Measurements from ENCODE around the gene TGM4.

TGM4 gene

DNA sequence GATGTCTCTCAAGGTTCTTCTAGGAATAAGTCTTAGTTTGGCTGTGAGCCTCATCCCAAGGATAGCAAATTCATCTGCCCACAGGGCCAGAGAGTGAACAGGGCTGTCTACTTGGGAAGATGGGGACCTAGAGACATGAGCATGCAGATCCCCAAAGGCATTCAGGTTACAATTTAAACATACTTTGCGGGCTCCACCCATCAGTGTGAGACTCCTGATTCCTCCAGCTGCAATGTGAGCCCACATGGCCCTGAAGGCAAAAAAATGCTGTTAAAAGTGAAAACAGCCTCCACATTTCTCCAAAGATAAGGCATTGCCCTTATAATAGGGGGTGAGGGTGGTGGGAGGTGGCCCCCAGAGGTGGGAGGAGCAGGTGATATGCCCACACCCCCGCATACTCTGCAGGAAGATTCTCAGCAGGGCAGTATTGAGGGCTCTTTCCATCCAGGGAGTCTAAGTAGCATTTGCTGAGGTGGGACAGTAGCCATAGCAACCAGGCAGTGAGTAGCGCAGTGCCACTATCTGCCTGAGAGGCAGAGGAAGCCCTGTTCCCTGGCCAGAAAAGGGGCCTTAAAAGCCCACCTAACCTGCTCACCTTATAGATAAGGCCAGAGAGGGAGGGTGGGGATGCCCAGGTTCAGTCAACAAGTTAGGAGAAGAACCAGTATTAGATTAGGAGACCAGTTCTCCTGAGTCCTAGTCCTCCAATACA is 31.2 kb downstream of the TGM4 start:
- no peak overlapping the region for H2BK5ac ChIP-seq (ENCODE audit: low read depth, low read length, poor library complexity)
- no peaks in the 10 kb centered on the region for H3K27me3 ChIP-seq (ENCODE audit: insufficient read depth, low read length)
- no peak overlapping the region for H4K8ac ChIP-seq (ENCODE audit: low read depth, low read length)
- H3K18ac ChIP-seq (ENCODE audit: low read length), result no peak overlapping the region
- no peak overlapping the region for H4K91ac ChIP-seq (ENCODE audit: low read depth, low read length)
- no peak overlapping the region for H2AFZ ChIP-seq (ENCODE audit: insufficient read depth, low read length, poor library complexity)
- no peak overlapping the region for H3K4me3 ChIP-seq (ENCODE audit: low read depth, low read length)
- no peak overlapping the region for H4K12ac ChIP-seq (ENCODE audit: low read depth, low read length)
- H3K36me3 ChIP-seq (ENCODE audit: control insufficient read depth in 1 of 2, insufficient read depth in 2 of 2, low read length in 2 of 2), result no peaks in the 10 kb centered on the region
- H3K79me1 ChIP-seq (ENCODE audit: low read length), result peaks cover 3% of the 10 kb centered on the region
- no CpG with 5 or more reads among the region's 3 CpGs for WGBS (ENCODE audit: extremely low coverage, insufficient coverage, insufficient read length)
- H2BK120ac ChIP-seq (ENCODE audit: insufficient read depth, low read length, poor library complexity), result no peak overlapping the region
- no peak overlapping the region for H2AK5ac ChIP-seq (ENCODE audit: low read length)
- no peak overlapping the region for H3K4me2 ChIP-seq (ENCODE audit: low read length)
- H3K23ac ChIP-seq (ENCODE audit: low read length), result no peak overlapping the region
- DNase-seq, result peak; percentile 56 to 81
- H2BK12ac ChIP-seq (ENCODE audit: low read length), result no peak overlapping the region
- peaks cover 7 to 16% of the 10 kb centered on the region in 2 experiments for H3K4me1 ChIP-seq (ENCODE audit: control insufficient read depth in 1 of 2, insufficient read depth in 2 of 2, low read length in 2 of 2)
- no peak overlapping the region for H3K14ac ChIP-seq (ENCODE audit: low read length)
- no peak overlapping the region for H3K27ac ChIP-seq (ENCODE audit: low read depth, low read length)
- no peak overlapping the region for H3K9ac ChIP-seq (ENCODE audit: low read length)
- H3K9me3 ChIP-seq (ENCODE audit: insufficient read depth, low read depth, low read length), result peaks cover 8% of the 10 kb centered on the region
- no peaks in the 10 kb centered on the region for H3K79me2 ChIP-seq (ENCODE audit: control insufficient read depth, insufficient read depth, low read length, poor library complexity)
- no peak overlapping the region for H3K4ac ChIP-seq (ENCODE audit: low read depth, low read length)

DNA sequence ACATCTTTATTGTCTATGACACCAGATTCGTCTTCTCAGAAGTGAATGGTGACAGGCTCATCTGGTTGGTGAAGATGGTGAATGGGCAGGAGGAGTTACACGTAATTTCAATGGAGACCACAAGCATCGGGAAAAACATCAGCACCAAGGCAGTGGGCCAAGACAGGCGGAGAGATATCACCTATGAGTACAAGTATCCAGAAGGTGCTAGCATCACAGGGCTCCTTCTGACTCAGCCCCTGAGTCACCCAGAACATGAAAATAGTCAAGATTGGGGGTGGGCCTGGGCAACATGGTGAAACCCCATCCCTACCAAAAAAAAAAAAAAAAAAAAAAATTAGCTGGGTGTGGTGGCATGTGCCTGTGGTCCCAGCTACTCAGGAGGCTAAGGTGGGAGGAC is 32.6 kb downstream of the TGM4 start:
- Histone ChIP-seq H3K4me1 (ENCODE audit: control insufficient read depth in 1 of 2, insufficient read depth in 2 of 2, low read length in 2 of 2) (peaks cover 7 to 13% of the 10 kb centered on the region in 2 experiments), H3K27ac (ENCODE audit: low read depth, low read length) (no peak overlapping the region), H2BK120ac (ENCODE audit: insufficient read depth, low read length, poor library complexity) (no peak overlapping the region), H3K9me3 (ENCODE audit: insufficient read depth, low read depth, low read length) (peaks cover 6% of the 10 kb centered on the region), H3K4me3 (ENCODE audit: low read depth, low read length) (no peak overlapping the region), H2AK5ac (ENCODE audit: low read length) (no peak overlapping the region), H4K12ac (ENCODE audit: low read depth, low read length) (no peak overlapping the region), H2BK5ac (ENCODE audit: low read depth, low read length, poor library complexity) (no peak overlapping the region), H3K4ac (ENCODE audit: low read depth, low read length) (no peak overlapping the region), H4K91ac (ENCODE audit: low read depth, low read length) (no peak overlapping the region), H2BK12ac (ENCODE audit: low read length) (no peak overlapping the region), H3K14ac (ENCODE audit: low read length) (no peak overlapping the region), H3K9ac (ENCODE audit: low read length) (no peak overlapping the region), H3K27me3 (ENCODE audit: insufficient read depth, low read length) (no peaks in the 10 kb centered on the region), H3K79me2 (ENCODE audit: control insufficient read depth, insufficient read depth, low read length, poor library complexity) (no peaks in the 10 kb centered on the region), H4K8ac (ENCODE audit: low read depth, low read length) (no peak overlapping the region), H3K79me1 (ENCODE audit: low read length) (peaks cover 3% of the 10 kb centered on the region), H3K23ac (ENCODE audit: low read length) (no peak overlapping the region), H2AFZ (ENCODE audit: insufficient read depth, low read length, poor library complexity) (no peak overlapping the region), H3K4me2 (ENCODE audit: low read length) (no peak overlapping the region), H3K36me3 (ENCODE audit: control insufficient read depth in 1 of 2, insufficient read depth in 2 of 2, low read length in 2 of 2) (no peaks in the 10 kb centered on the region), H3K18ac (ENCODE audit: low read length) (no peak overlapping the region)
- WGBS (ENCODE audit: extremely low coverage, insufficient coverage, insufficient read length), result no CpG with 5 or more reads among the region's 4 CpGs
- no peak for DNase-seq

- no peak overlapping the region for H2BK120ac ChIP-seq (ENCODE audit: insufficient read depth, low read length, poor library complexity)
- H3K36me3 ChIP-seq (ENCODE audit: control insufficient read depth in 1 of 2, insufficient read depth in 2 of 2, low read length in 2 of 2), result no peaks in the 10 kb centered on the region
- peaks cover 6% of the 10 kb centered on the region for H3K9me3 ChIP-seq (ENCODE audit: insufficient read depth, low read depth, low read length)
- no peak overlapping the region for H3K4me2 ChIP-seq (ENCODE audit: low read length)
- no CpG with 5 or more reads among the region's 4 CpGs for WGBS (ENCODE audit: extremely low coverage, insufficient coverage, insufficient read length)
- DNase-seq, result no peak
- no peak overlapping the region for H4K12ac ChIP-seq (ENCODE audit: low read depth, low read length)
- H3K4me1 ChIP-seq (ENCODE audit: control insufficient read depth in 1 of 2, insufficient read depth in 2 of 2, low read length in 2 of 2), result peaks cover 7 to 11% of the 10 kb centered on the region in 2 experiments
- H3K4ac ChIP-seq (ENCODE audit: low read depth, low read length), result no peak overlapping the region
- H2BK5ac ChIP-seq (ENCODE audit: low read depth, low read length, poor library complexity), result no peak overlapping the region
- H3K79me1 ChIP-seq (ENCODE audit: low read length), result peaks cover 3% of the 10 kb centered on the region
- no peak overlapping the region for H4K91ac ChIP-seq (ENCODE audit: low read depth, low read length)
- H3K9ac ChIP-seq (ENCODE audit: low read length), result no peak overlapping the region
- H3K27ac ChIP-seq (ENCODE audit: low read depth, low read length), result no peak overlapping the region
- no peak overlapping the region for H3K4me3 ChIP-seq (ENCODE audit: low read depth, low read length)
- H2AK5ac ChIP-seq (ENCODE audit: low read length), result no peak overlapping the region
- H3K18ac ChIP-seq (ENCODE audit: low read length), result no peak overlapping the region
- H2BK12ac ChIP-seq (ENCODE audit: low read length), result no peak overlapping the region
- no peak overlapping the region for H2AFZ ChIP-seq (ENCODE audit: insufficient read depth, low read length, poor library complexity)
- H3K14ac ChIP-seq (ENCODE audit: low read length), result no peak overlapping the region
- H3K27me3 ChIP-seq (ENCODE audit: insufficient read depth, low read length), result no peaks in the 10 kb centered on the region
- no peak overlapping the region for H3K23ac ChIP-seq (ENCODE audit: low read length)
- no peak overlapping the region for H4K8ac ChIP-seq (ENCODE audit: low read depth, low read length)
- H3K79me2 ChIP-seq (ENCODE audit: control insufficient read depth, insufficient read depth, low read length, poor library complexity), result no peaks in the 10 kb centered on the region
Measured at GRCh38 chr3:44907612-44908011, 33.2 kb downstream of the TGM4 start.

DNA sequence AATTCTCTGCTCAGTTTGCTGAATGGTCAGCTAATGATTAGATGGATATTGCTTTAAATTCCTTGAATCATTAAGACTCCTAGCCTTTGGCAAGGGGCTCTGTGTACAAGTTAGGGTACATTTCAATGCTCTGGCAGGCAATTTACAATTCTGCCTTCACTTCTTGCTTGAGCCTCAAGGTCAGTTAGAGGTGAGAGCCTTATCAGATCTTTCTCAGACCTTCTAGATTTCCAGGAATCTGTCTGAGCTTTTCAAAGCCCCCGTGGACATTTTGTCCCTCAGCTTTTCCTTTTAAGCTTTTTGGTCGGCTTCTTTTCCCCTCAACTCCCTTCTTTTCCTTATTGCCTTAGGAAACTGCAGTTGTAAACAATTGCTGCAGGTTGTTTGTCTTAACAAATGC is 34.7 kb downstream of the TGM4 start:
- H3K27ac ChIP-seq (ENCODE audit: low read depth, low read length), result no peak overlapping the region
- peaks cover 2 to 4% of the 10 kb centered on the region in 2 experiments for H3K4me1 ChIP-seq (ENCODE audit: control insufficient read depth in 1 of 2, insufficient read depth in 2 of 2, low read length in 2 of 2)
- H4K91ac ChIP-seq (ENCODE audit: low read depth, low read length), result no peak overlapping the region
- no peak overlapping the region for H2BK5ac ChIP-seq (ENCODE audit: low read depth, low read length, poor library complexity)
- H3K4me3 ChIP-seq (ENCODE audit: low read depth, low read length), result no peak overlapping the region
- no peak overlapping the region for H2BK12ac ChIP-seq (ENCODE audit: low read length)
- H3K18ac ChIP-seq (ENCODE audit: low read length), result no peak overlapping the region
- H3K27me3 ChIP-seq (ENCODE audit: insufficient read depth, low read length), result no peaks in the 10 kb centered on the region
- H2BK120ac ChIP-seq (ENCODE audit: insufficient read depth, low read length, poor library complexity), result no peak overlapping the region
- no peak overlapping the region for H3K23ac ChIP-seq (ENCODE audit: low read length)
- peaks cover 6% of the 10 kb centered on the region for H3K9me3 ChIP-seq (ENCODE audit: insufficient read depth, low read depth, low read length)
- H2AFZ ChIP-seq (ENCODE audit: insufficient read depth, low read length, poor library complexity), result no peak overlapping the region
- H3K14ac ChIP-seq (ENCODE audit: low read length), result no peak overlapping the region
- no peaks in the 10 kb centered on the region for H3K79me2 ChIP-seq (ENCODE audit: control insufficient read depth, insufficient read depth, low read length, poor library complexity)
- no peak overlapping the region for H3K9ac ChIP-seq (ENCODE audit: low read length)
- no peak for DNase-seq
- no peak overlapping the region for H4K8ac ChIP-seq (ENCODE audit: low read depth, low read length)
- WGBS (ENCODE audit: extremely low coverage, insufficient coverage, insufficient read length), result no CpG with 5 or more reads among the region's 2 CpGs
- H3K4ac ChIP-seq (ENCODE audit: low read depth, low read length), result no peak overlapping the region
- H4K12ac ChIP-seq (ENCODE audit: low read depth, low read length), result no peak overlapping the region
- no peak overlapping the region for H3K4me2 ChIP-seq (ENCODE audit: low read length)
- H3K36me3 ChIP-seq (ENCODE audit: control insufficient read depth in 1 of 2, insufficient read depth in 2 of 2, low read length in 2 of 2), result no peaks in the 10 kb centered on the region
- H3K79me1 ChIP-seq (ENCODE audit: low read length), result no peaks in the 10 kb centered on the region
- H2AK5ac ChIP-seq (ENCODE audit: low read length), result no peak overlapping the region
